Measurements from ENCODE around the gene GYS2.
A peak's percentile ranks its signal among the peaks of the same experiment; 100 is the strongest.
"Not testable (repeated sequence)": the region's sequence is repeated elsewhere in the genome, so short reads cannot be mapped to it uniquely, and the experiment has no call there.

The GYS2 gene

GRCh38 chr12:21600196-21600595, 4.5 kb downstream of the GYS2 start:
- no peak for DNase-seq (ENCODE audit: low spot score)

GRCh38 chr12:21599143-21599999, 5.3 kb downstream of the GYS2 start:
- no peak for DNase-seq (ENCODE audit: low spot score)

- DNase-seq (ENCODE audit: low spot score), result no peak
These were observed 6.0 kb downstream of the GYS2 start for GRCh38 chr12:21598651-21599050.

GRCh38 chr12:21595356-21595755, 9.3 kb downstream of the GYS2 start:
- DNase-seq (ENCODE audit: low spot score), result not testable (repeated sequence)

- DNase-seq (ENCODE audit: low spot score), result no peak
These were observed 19.2 kb downstream of the GYS2 start for GRCh38 chr12:21585485-21585884.

GRCh38 chr12:21584403-21585182, 20.1 kb downstream of the GYS2 start:
- DNase-seq (ENCODE audit: low spot score), result not testable (repeated sequence)

GRCh38 chr12:21583587-21583986, 21.1 kb downstream of the GYS2 start:
- DNase-seq (ENCODE audit: low spot score), result no peak

- no peak for DNase-seq (ENCODE audit: low spot score)
These were observed 23.7 kb downstream of the GYS2 start for GRCh38 chr12:21580748-21581516.

GRCh38 chr12:21577516-21577915, 27.1 kb downstream of the GYS2 start:
- no peak for DNase-seq (ENCODE audit: low spot score)

GRCh38 chr12:21576431-21576830, 28.2 kb downstream of the GYS2 start:
- no peak for DNase-seq (ENCODE audit: low spot score)

GRCh38 chr12:21573733-21574358, 30.8 kb downstream of the GYS2 start:
- DNase-seq (ENCODE audit: low spot score), result no peak

GRCh38 chr12:21571046-21571445, 33.6 kb downstream of the GYS2 start:
- DNase-seq (ENCODE audit: low spot score), result no peak

- DNase-seq (ENCODE audit: low spot score), result no peak
These were observed 36.5 kb downstream of the GYS2 start for GRCh38 chr12:21568115-21568514.

- no peak for DNase-seq (ENCODE audit: low spot score)
These were observed 37.7 kb downstream of the GYS2 start for GRCh38 chr12:21566907-21567394.

GRCh38 chr12:21566223-21566906, 38.3 kb downstream of the GYS2 start:
- DNase-seq (ENCODE audit: low spot score), result no peak

- no peak for DNase-seq (ENCODE audit: low spot score)
These were observed 41.8 kb downstream of the GYS2 start for GRCh38 chr12:21562859-21563258.

GRCh38 chr12:21561158-21561557, 43.5 kb downstream of the GYS2 start:
- peak; percentile 59 for DNase-seq (ENCODE audit: low spot score)

GRCh38 chr12:21559855-21560569, 44.6 kb downstream of the GYS2 start:
- DNase-seq (ENCODE audit: low spot score), result peak; percentile 28

- DNase-seq (ENCODE audit: low spot score), result no peak
These were observed 46.5 kb downstream of the GYS2 start for GRCh38 chr12:21558100-21558679.

GRCh38 chr12:21553329-21553675, 51.3 kb downstream of the GYS2 start:
- no peak for DNase-seq (ENCODE audit: low spot score)
